Measurements from ENCODE around the gene RAB4B.
A peak's percentile ranks its signal among the peaks of the same experiment; 100 is the strongest.
"Not testable (repeated sequence)": the region's sequence is repeated elsewhere in the genome, so short reads cannot be mapped to it uniquely, and the experiment has no call there.

RAB4B gene

GRCh38 chr19:40777937-40778705 lies at the start of gene RAB4B:
RAB4B (plus strand) TSS chr19:40778247; CDS start chr19:40778376, 129 bp downstream.
- DNase-seq, result peak; percentile 100

GRCh38 chr19:40730065-40730464 lies 48.0 kb upstream of the RAB4B start:
- DNase-seq, result not testable (repeated sequence)

GRCh38 chr19:40732304-40732703 lies 45.7 kb upstream of the RAB4B start:
- not testable (repeated sequence) for DNase-seq

GRCh38 chr19:40733149-40733548 lies 44.9 kb upstream of the RAB4B start:
- DNase-seq, result no peak

- DNase-seq, result no peak
These were observed 42.9 kb upstream of the RAB4B start for GRCh38 chr19:40735013-40735771.

- no peak for DNase-seq
These were observed 41.4 kb upstream of the RAB4B start for GRCh38 chr19:40736661-40737060.

- DNase-seq, result no peak
These were observed 40.9 kb upstream of the RAB4B start for GRCh38 chr19:40737102-40737644.

- DNase-seq, result no peak
These were observed 38.8 kb upstream of the RAB4B start for GRCh38 chr19:40739030-40739839.

GRCh38 chr19:40739871-40740703 lies 38.0 kb upstream of the RAB4B start:
- no peak for DNase-seq

- no peak for DNase-seq
These were observed 37.3 kb upstream of the RAB4B start for GRCh38 chr19:40740747-40741146.

GRCh38 chr19:40741527-40742390 lies 36.3 kb upstream of the RAB4B start:
- DNase-seq, result no peak

- no peak for DNase-seq
These were observed 35.6 kb upstream of the RAB4B start for GRCh38 chr19:40742477-40742876.

- DNase-seq, result no peak
These were observed 35.2 kb upstream of the RAB4B start for GRCh38 chr19:40742886-40743285.

GRCh38 chr19:40743926-40744325 lies 34.1 kb upstream of the RAB4B start:
- DNase-seq, result no peak

- DNase-seq, result peak in 1 of 2 donors; percentile 14
These were observed 33.3 kb upstream of the RAB4B start for GRCh38 chr19:40744554-40745401.

- DNase-seq, result no peak
These were observed 32.7 kb upstream of the RAB4B start for GRCh38 chr19:40745402-40745780.

- no peak for DNase-seq
These were observed 30.5 kb upstream of the RAB4B start for GRCh38 chr19:40747536-40747935.

GRCh38 chr19:40750058-40750873 lies 27.8 kb upstream of the RAB4B start, which contains the start of gene ACTMAP:
ACTMAP (minus strand) TSS chr19:40750477; CDS start chr19:40749803, 674 bp downstream.
- DNase-seq, result peak; percentile 99

Data from activated CD4-positive, alpha-beta T cell treated with anti-CD3 and anti-CD28 coated beads for 4 hours (primary cell).